SK-N-MC (cell line): ENCODE measurements around the gene SWSAP1.

Source experiments
- EZH2 ChIP-seq: fragments of 200-600 bp; sonication (generic); IDR thresholded peaks from one replicate; pipeline ENCODE4 v1.6.1; 2017; ENCODE audit warnings: antibody characterized with exemption
- FOXP2 ChIP-seq: optimal IDR thresholded peaks from 2 replicates; pipeline ENCODE3; 2011; ENCODE audit warnings: mild to moderate bottlenecking, moderate library complexity; ENCODE audit not compliant: insufficient read depth; ENCODE audit errors: extremely low read length, control extremely low read depth
- POLR2AphosphoS5 ChIP-seq: IDR thresholded peaks from 2 replicates; pipeline ENCODE4 v1.6.1; 2012; ENCODE audit warnings: mild to moderate bottlenecking, low read depth, low read length, borderline replicate concordance

- TF ChIP-seq EZH2 (no peak), POLR2AphosphoS5 (no peak), FOXP2 (no peak)
Measured at GRCh38 chr19:11410682-11411081, 36.2 kb downstream of the SWSAP1 start.
